Spinal cord (tissue), 10 donors: ENCODE results near the gene GDPD1. TPM values are rescaled to one million over a fixed set of nuclear protein-coding genes. Genes with fewer than 3 reads are reported as not detected.
A peak's percentile ranks its signal among the peaks of the same experiment; 100 is the strongest.
"Not testable (repeated sequence)": the region's sequence is repeated elsewhere in the genome, so short reads cannot be mapped to it uniquely, and the experiment has no call there.

ENCODE experiments used
- DNase-seq, 6 donors: peaks; one replicate each; pipeline versions ENCODE4 v3.0.0 to v3.0.0-alpha.2; 2013 to 2015; ENCODE audit warnings: low spot score in 6 of 6, low read depth in 4 of 6
- H3K27ac ChIP-seq: one replicate; pipeline ENCODE4 v1.5.1; 2013; ENCODE audit warnings: low read depth, low read length, control low read depth
- H3K27me3 ChIP-seq: one replicate; pipeline ENCODE4 v1.6.1; 2013; ENCODE audit warnings: low read length; ENCODE audit not compliant: control insufficient read depth, insufficient read depth
- H3K36me3 ChIP-seq: one replicate; pipeline ENCODE4 v1.6.1; 2013; ENCODE audit warnings: low read length; ENCODE audit not compliant: control insufficient read depth, insufficient read depth
- H3K4me1 ChIP-seq: one replicate; pipeline ENCODE4 v1.6.1; 2013; ENCODE audit warnings: low read length; ENCODE audit not compliant: control insufficient read depth, insufficient read depth
- H3K4me3 ChIP-seq: one replicate; pipeline ENCODE4 v1.5.1; 2013; ENCODE audit warnings: low read depth, low read length, control low read depth
- H3K9me3 ChIP-seq: one replicate; pipeline ENCODE4 v1.6.1; 2013; ENCODE audit warnings: low read length; ENCODE audit not compliant: control insufficient read depth, insufficient read depth
- WGBS: methylation state at CpG from one replicate; pipeline ENCODE4 v1.1.5; 2013; ENCODE audit warnings: missing lambda C conversion rate; ENCODE audit not compliant: insufficient coverage; 5-methylcytosine and 5-hydroxymethylcytosine counted together
- polyA plus RNA-seq, 2 donors: library from polyadenylated mRNA; unstranded; fragments of 120-200 nt; gene quantifications; one replicate each; pipeline ENCODE4 v1.2.1, GENCODE V29; 2013; ENCODE audit not compliant: insufficient read length in 2 of 2
- total RNA-seq, 2 donors: library from RNA; depleted of rRNA in 1 of 2; stranded (reverse); fragments of 120-200 nt in 1 of 2; fragments of >200 nt in 1 of 2; gene quantifications; one replicate each; pipeline versions ENCODE4 v1.2.3 to v1.2.4, GENCODE V29; 2013 to 2014
- donor health status: healthy.

Gene GDPD1
- total and polyA plus RNA-seq, 4 donors: 14.9 to 63.3 (median 50.7) TPM

DNA sequence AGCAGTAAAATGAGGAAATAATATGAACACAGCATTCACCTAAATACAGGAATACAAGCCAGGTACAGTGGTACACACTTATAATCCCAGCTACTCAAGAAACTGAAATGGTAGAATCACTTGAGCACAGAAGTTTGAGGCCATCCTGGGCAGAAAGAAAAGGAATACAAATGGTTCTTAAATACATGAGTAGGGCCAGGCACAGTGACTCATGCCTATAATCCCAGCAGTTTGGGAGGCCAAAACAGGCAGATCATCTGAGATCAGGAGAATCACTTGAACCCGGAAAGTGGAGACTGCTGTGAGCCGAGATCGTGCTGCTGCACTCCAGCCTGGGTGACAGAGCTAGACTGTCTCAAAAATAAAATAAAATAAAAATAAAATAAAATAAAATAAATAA, 33.5 kb upstream of the GDPD1 start:
- Histone ChIP-seq H3K36me3 (no peaks in the 10 kb centered on the region), H3K27me3 (no peaks in the 10 kb centered on the region), H3K9me3 (no peaks in the 10 kb centered on the region), H3K27ac (no peak overlapping the region), H3K4me3 (no peak overlapping the region), H3K4me1 (no peaks in the 10 kb centered on the region)
- WGBS: no CpG with 5 or more reads among the region's 3 CpGs
- DNase-seq: no peak

DNA sequence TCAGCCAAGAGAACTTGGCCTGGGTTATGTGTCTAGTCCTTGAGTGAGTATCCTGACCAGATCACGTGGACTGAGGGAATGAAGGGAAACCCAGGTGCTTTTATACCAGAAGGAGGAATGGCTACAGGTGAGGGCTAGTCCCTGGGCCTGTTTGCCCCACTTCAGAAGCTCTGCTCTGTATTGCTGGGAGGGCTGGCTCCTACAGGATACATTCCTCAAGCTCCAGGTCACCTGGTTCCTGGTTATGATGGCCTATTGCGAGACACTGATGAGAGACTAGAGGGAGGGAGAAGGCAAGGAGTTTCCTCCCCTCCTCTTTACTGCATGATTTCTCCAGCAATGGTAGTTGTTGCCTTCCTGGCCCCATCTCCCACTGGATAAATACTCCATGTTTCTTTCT, 29.5 kb upstream of the GDPD1 start:
- Histone ChIP-seq H3K9me3 (peaks cover 2% of the 10 kb centered on the region), H3K4me1 (no peaks in the 10 kb centered on the region), H3K27ac (no peak overlapping the region), H3K27me3 (no peaks in the 10 kb centered on the region), H3K36me3 (no peaks in the 10 kb centered on the region), H3K4me3 (no peak overlapping the region)
- WGBS: 90% methylated on average over 1 of the region's 2 CpGs
- DNase-seq: no peak

DNA sequence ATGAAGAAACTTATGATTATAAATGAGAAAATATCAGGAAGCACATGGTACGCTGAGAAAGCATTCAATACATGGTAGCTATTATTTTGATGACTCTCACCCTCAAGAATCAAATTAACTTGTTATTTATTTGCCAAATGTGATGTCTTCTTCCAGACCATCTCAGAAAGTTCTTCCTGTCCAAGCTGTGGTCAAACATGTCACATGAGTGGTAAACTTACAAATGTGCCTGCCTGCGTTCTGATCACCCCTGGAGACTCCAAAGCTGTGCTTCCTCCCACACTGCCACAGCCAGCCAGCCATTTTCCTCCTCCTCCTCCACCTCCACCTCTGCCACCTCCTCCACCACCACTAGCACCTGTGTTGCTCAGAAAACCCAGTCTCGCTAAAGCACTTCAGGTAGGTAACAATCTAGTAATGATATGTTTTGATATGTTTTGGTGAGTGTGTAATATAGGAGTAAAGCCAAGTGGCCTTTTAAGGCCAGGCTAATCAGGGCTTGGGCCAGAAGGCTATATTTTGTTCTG, 26.9 kb upstream of the GDPD1 start:
- Histone ChIP-seq H3K4me3 (no peak overlapping the region), H3K27ac (no peak overlapping the region), H3K9me3 (peaks cover 2% of the 10 kb centered on the region), H3K36me3 (peaks cover 4% of the 10 kb centered on the region), H3K27me3 (no peaks in the 10 kb centered on the region), H3K4me1 (no peaks in the 10 kb centered on the region)
- 78% methylated on average over 2 of the region's 3 CpGs for WGBS
- DNase-seq: no peak

DNA sequence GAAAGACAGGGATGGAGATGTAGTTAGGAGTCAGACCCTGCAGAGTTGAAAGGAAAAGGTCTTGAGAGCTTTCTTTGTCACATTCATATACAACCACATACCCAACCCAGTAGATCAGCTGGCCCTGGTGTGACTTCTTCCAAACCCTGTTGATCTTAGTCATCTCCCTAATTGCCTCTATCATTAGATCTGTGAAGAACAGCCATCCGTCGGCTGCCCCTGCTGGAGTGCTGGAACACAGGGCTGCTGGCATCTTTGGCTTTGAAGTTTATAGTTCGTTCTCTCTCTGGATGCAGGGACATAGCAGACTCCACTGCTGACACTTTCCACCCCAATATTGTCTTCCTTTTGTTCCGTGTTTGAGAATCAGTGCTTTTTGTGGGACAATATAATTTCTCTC, 20.9 kb upstream of the GDPD1 start:
- DNase-seq: no peak
- no peak overlapping the region for H3K4me3 ChIP-seq
- no peaks in the 10 kb centered on the region for H3K27me3 ChIP-seq
- peaks cover 4% of the 10 kb centered on the region for H3K36me3 ChIP-seq
- 91% methylated on average over 2 of the region's 4 CpGs for WGBS
- H3K27ac ChIP-seq: no peak overlapping the region
- H3K9me3 ChIP-seq: no peaks in the 10 kb centered on the region
- no peaks in the 10 kb centered on the region for H3K4me1 ChIP-seq

DNA sequence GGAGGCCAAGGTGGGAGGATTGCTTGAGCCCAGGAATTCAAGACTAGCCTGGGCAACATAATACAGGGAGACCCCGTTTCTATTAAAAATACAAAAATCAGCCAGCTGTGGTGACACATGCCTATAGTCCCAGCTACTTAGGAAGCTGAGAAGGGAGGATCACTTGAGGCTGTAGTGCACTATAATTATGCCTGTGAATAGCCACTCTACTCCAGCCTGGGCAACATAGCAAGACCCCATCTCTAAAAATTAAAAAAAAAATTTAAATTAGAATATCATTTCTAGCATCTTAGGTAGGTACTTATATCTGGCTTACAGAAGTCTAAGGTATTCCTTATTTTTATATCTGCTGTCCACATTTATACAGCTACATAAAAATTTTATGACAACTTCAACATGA, 18.0 kb upstream of the GDPD1 start:
- no peaks in the 10 kb centered on the region for H3K9me3 ChIP-seq
- H3K4me1 ChIP-seq: no peaks in the 10 kb centered on the region
- DNase-seq: no peak
- H3K27ac ChIP-seq: no peak overlapping the region
- peaks cover 4% of the 10 kb centered on the region for H3K36me3 ChIP-seq
- WGBS: no CpG with 5 or more reads among the region's 1 CpG
- H3K4me3 ChIP-seq: no peak overlapping the region
- no peaks in the 10 kb centered on the region for H3K27me3 ChIP-seq

DNA sequence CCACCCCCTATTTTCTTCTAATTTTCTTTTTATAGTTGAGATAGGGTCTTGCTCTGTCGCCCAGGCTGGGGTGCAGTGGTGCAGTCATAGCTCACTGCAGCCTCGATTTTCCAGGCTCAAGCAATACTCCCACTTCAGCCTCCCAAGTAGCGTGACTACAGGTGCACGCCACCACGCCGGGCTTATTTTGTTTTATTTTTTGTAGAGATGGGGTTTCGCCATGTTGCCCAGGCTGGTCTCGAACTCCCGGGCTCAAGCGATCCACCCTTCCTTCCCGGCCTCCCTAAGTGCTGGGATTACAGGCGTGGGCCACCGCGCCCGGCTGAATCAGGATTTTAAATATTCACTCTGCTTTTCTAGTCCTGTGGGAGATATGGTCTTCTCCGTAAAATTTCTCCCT, 941 bp upstream of the GDPD1 start:
- DNase-seq: no peak
- Histone ChIP-seq H3K36me3 (peaks cover 3% of the 10 kb centered on the region), H3K4me3 (no peak overlapping the region), H3K27ac (peak overlapping the region; percentile 17), H3K27me3 (no peaks in the 10 kb centered on the region), H3K9me3 (no peaks in the 10 kb centered on the region), H3K4me1 (no peaks in the 10 kb centered on the region)
- 100% methylated on average over 5 of the region's 16 CpGs for WGBS

DNA sequence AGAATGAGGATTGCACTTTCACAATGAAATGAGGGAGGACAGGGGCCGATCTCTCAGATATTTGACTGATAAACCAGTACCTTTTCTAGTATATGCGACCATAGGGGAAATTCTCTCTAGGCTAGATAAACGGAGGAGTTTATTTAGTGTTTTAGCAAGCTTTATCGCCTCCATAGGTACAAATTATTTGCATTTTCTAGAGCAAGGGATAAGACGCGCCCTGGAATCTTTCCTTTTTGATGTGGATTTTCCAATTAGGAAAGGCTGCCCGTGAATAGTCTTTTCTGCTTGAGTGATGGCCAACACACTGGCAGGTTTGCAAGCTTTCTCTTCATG, 351 bp upstream of the GDPD1 start:
- H3K4me3 ChIP-seq: peak overlapping the region; percentile 94
- H3K27ac ChIP-seq: peak overlapping the region; percentile 17
- no peak for DNase-seq
- no peaks in the 10 kb centered on the region for H3K27me3 ChIP-seq
- peaks cover 4% of the 10 kb centered on the region for H3K36me3 ChIP-seq
- WGBS: 40% methylated on average over 3 of the region's 7 CpGs
- H3K4me1 ChIP-seq: no peaks in the 10 kb centered on the region
- no peaks in the 10 kb centered on the region for H3K9me3 ChIP-seq

DNA sequence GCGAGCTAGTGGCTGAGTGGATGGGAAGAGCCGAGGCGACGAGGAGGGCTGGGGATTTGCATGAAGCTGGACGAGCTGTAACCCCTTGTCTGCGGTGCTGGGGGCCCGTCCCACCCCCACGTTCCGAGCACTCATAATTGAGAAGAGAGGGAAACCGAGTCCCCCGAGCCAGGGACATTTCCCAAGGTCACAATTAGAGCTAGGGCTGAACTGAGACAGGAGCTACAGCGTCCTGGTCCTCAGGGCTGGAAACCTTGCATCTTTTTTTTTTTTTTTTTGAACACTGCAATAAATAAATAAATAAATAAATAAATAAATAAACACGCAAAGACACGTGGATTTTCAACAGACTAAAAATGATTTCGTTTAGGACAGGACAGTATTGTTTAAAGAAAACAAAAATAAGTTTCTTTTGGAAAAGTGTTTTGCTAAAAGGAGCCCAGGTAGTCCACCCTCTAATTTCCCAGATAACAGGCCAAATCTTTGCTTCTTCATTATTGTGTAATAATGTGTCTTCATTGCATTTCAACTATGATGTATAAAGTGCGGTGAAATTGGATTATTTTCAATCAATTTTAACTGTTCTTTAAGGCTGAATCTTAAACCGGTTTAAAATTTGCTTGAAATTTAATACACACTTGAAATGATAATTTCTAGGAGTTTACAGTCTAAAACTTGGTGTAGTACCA, 992 bp downstream of the GDPD1 start:
- Histone ChIP-seq H3K4me3 (peak overlapping the region; percentile 94), H3K36me3 (peaks cover 4% of the 10 kb centered on the region), H3K4me1 (no peaks in the 10 kb centered on the region), H3K9me3 (no peaks in the 10 kb centered on the region), H3K27ac (peak overlapping the region; percentile 93), H3K27me3 (no peaks in the 10 kb centered on the region)
- 0% methylated on average over 9 of the region's 17 CpGs for WGBS
- peak in 1 of 6 donors; percentile 43 for DNase-seq

DNA sequence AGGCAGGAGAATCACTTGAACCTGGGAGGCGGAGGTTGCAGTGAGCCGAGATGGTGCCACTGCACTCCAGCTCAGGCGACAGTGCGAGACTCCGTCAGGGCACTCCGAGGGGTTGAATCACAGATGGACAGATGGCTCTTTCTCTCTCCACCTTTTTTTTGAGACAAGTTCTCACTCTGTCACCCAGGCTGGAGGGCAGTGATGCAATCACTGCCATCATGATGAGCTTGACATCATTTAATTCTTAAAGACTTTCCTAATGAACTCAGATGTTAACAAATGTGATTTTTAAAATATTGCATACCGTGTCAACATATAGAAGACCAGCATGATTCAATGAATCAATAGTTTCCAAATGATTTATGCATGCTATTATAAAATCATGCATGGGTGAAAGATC, 3.5 kb downstream of the GDPD1 start:
- Histone ChIP-seq H3K4me3 (no peak overlapping the region), H3K9me3 (no peaks in the 10 kb centered on the region), H3K4me1 (no peaks in the 10 kb centered on the region), H3K27ac (no peak overlapping the region), H3K27me3 (no peaks in the 10 kb centered on the region), H3K36me3 (peaks cover 4% of the 10 kb centered on the region)
- WGBS: 94% methylated on average over 6 of the region's 7 CpGs
- no peak for DNase-seq

DNA sequence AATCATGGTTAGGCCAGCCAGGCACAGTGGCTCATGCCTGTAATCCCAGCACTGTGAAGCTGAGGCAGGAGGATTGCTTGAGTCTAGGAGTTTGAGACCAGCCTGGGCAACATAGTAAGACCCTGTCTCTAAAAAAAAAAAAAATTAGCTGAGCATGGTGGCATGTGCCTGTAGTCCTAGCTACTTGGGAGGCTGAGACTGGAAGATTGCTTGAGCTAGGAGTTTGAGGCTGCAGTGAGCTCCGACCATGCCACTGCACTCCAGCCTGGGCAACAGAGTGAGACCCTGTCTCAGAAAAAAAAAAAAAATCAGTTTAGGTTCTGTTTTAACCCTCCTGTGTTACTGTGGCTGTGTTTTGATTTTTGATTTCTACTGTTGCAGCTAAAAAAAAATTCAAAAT, 8.3 kb downstream of the GDPD1 start:
- not testable (repeated sequence) for H3K36me3 ChIP-seq, H3K4me3 ChIP-seq, H3K27me3 ChIP-seq, H3K9me3 ChIP-seq, H3K4me1 ChIP-seq, H3K27ac ChIP-seq, DNase-seq
- WGBS: 80% methylated on average over 1 of the region's 1 CpG
